Spleen (tissue), 11 donors: ENCODE measurements around the gene CAPZA2. TPM values are rescaled to one million over a fixed set of nuclear protein-coding genes. Genes with fewer than 3 reads are reported as not detected.

Experiments
- DNase-seq: peaks from one replicate; pipeline ENCODE4 v3.0.0-alpha.2; 2020
- H3K27ac ChIP-seq, 8 donors: fragments of 200-600 bp; sonication (generic) in 7 of 8; 1 replicate in 4 of 8; 2 replicates in 4 of 8; pipeline versions ENCODE4 v1.5.0 to v1.8.0; 2016 to 2021; ENCODE audit warnings: inconsistent platforms in 4 of 8, mild to moderate bottlenecking in 4 of 8, moderate library complexity in 1 of 8
- H3K27me3 ChIP-seq, 7 donors: fragments of 200-600 bp; sonication (generic) in 6 of 7; replicated peaks in 1 of 7; 1 replicate in 4 of 7; 2 replicates in 3 of 7; pipeline versions ENCODE4 v1.5.0 to v1.8.0; 2016 to 2021; ENCODE audit warnings: inconsistent platforms in 3 of 7, mild to moderate bottlenecking in 1 of 7
- H3K36me3 ChIP-seq, 6 donors: fragments of 200-600 bp; sonication (generic) in 5 of 6; 1 replicate in 4 of 6; 2 replicates in 2 of 6; pipeline versions ENCODE4 v1.5.0 to v1.8.0; 2016 to 2021; ENCODE audit warnings: inconsistent platforms in 2 of 6
- H3K4me1 ChIP-seq, 6 donors: fragments of 200-600 bp; sonication (generic) in 5 of 6; 1 replicate in 3 of 6; 2 replicates in 3 of 6; pipeline versions ENCODE4 v1.5.0 to v1.8.0; 2016 to 2021; ENCODE audit warnings: inconsistent platforms in 3 of 6
- H3K4me3 ChIP-seq, 8 donors: fragments of 200-600 bp; sonication (generic) in 7 of 8; 1 replicate in 4 of 8; 2 replicates in 4 of 8; pipeline versions ENCODE4 v1.5.0 to v1.8.0; 2016 to 2021; ENCODE audit warnings: inconsistent platforms in 4 of 8, mild to moderate bottlenecking in 4 of 8, moderate library complexity in 2 of 8
- H3K9me3 ChIP-seq, 8 donors: fragments of 200-600 bp; sonication (generic) in 7 of 8; 1 replicate in 4 of 8; 2 replicates in 4 of 8; pipeline versions ENCODE4 v1.5.0 to v1.8.0; 2016 to 2021; ENCODE audit warnings: inconsistent platforms in 4 of 8
- CTCF ChIP-seq, 11 experiments: fragments of 200-600 bp in 7 of 11; fragments of 450-650 bp in 4 of 11; sonication (generic) in 4 of 11; IDR thresholded peaks in 8 of 11; conservative IDR thresholded peaks in 3 of 11; 1 replicate in 7 of 11; 2 replicates in 4 of 11; pipeline versions ENCODE4 v1.4.0 to v1.8.0; 2016 to 2021; ENCODE audit warnings: antibody characterized with exemption in 11 of 11, inconsistent platforms in 4 of 11, mild to moderate bottlenecking in 1 of 11
- POLR2A ChIP-seq, 3 donors: fragments of 450-650 bp; IDR thresholded peaks; one replicate each; pipeline ENCODE4 v1.5.1; 2017; ENCODE audit warnings: antibody characterized with exemption in 3 of 3, mild to moderate bottlenecking in 1 of 3
- POLR2AphosphoS5 ChIP-seq, 3 donors: sonication (generic); formaldehyde crosslinking; IDR thresholded peaks; one replicate each; pipeline ENCODE4 v1.5.1; 2017; ENCODE audit warnings: antibody characterized with exemption in 3 of 3
- WGBS, 5 donors: extraction: QIAGEN DNeasy Blood & Tissue Kit in 3 of 5; methylation state at CpG; one replicate each; pipeline versions ENCODE4 v1.1.5 to v1.1.7; 2013 to 2018; 5-methylcytosine and 5-hydroxymethylcytosine counted together
- intact Hi-C: fragments of 100-400 bp; cut with DNase I; formaldehyde crosslinking; loops from one replicate; pipeline ENCODE4 v1.15.0; 2023; ENCODE audit warnings: low total_unique reads
- polyA plus RNA-seq, 3 donors: library from polyadenylated mRNA; stranded (reverse); fragments of 200-250 nt; gene quantifications; one replicate each; pipeline ENCODE4 v1.2.1, GENCODE V29; 2013
- total RNA-seq, 7 donors: library from RNA; depleted of rRNA in 3 of 7; stranded (reverse); fragments of >200 nt in 3 of 7; fragmentation: NEBNext Ultra II Directional in 4 of 7; extraction: Animal tissue kit (Norgen Biotek cat#: 25700) in 4 of 7; gene quantifications; one replicate each; pipeline versions ENCODE4 v1.1.0 to v1.2.1, GENCODE V29; 2016 to 2021
- donor health status: healthy with polysubstance abuse.
- donor health status: DM: no; HTN: no; CAD: no; lungs with moderate emphysema.
- donor health status: DM: no; HTN: no; CAD: no.
- donor health status: Bipolar disorder and iron deficiency.
- donor health status: healthy.
- donor health status: DM: no; HTN: no; CAD: no.
- donor health status: DM: yes; HTN: yes; CAD: no.

The CAPZA2 gene
- total and polyA plus RNA-seq, 10 donors = 27.6 to 263 (median 124) TPM

- intact Hi-C loops = no loop called here
- Histone ChIP-seq H3K27ac (no peak overlapping the region), H3K36me3 (peaks cover 0 to 64% (median 32%) of the 10 kb centered on the region in 6 donors), H3K27me3 (no peaks in the 10 kb centered on the region), H3K4me3 (no peak overlapping the region), H3K4me1 (peaks cover 0 to 5% (median 2%) of the 10 kb centered on the region in 6 donors), H3K9me3 (no peaks in the 10 kb centered on the region)
- TF ChIP-seq POLR2A (IDR thresholded peaks at IDR 0.05) (no peak), POLR2AphosphoS5 (IDR thresholded peaks at IDR 0.05) (peak in 1 of 3 donors; percentile 16)
- DNase-seq = no peak
Observed at GRCh38 chr7:116920359-116920758, 58.0 kb downstream of the CAPZA2 start.

- Histone ChIP-seq H3K9me3 (no peaks in the 10 kb centered on the region), H3K4me1 (peaks cover 0 to 5% (median 2%) of the 10 kb centered on the region in 6 donors), H3K27me3 (no peaks in the 10 kb centered on the region), H3K36me3 (peaks cover 0 to 42% (median 13%) of the 10 kb centered on the region in 6 donors), H3K4me3 (no peak overlapping the region), H3K27ac (no peak overlapping the region)
- TF ChIP-seq CTCF (IDR thresholded peaks at IDR 0.05 in 8 of 11, conservative IDR thresholded peaks at IDR 0.05 in 3 of 11) = no peak
- TF ChIP-seq POLR2AphosphoS5 (IDR thresholded peaks at IDR 0.05) = no peak
- no peak for TF ChIP-seq POLR2A (IDR thresholded peaks at IDR 0.05)
- no peak for DNase-seq
- intact Hi-C loops = no loop called here
- WGBS, 5 donors = 67 to 83% (median 72%) methylated on average over 5 of the region's 5 CpGs
Observed at GRCh38 chr7:116922545-116922944, 60.2 kb downstream of the CAPZA2 start.

GRCh38 chr7:116924741-116925140 lies 62.4 kb downstream of the CAPZA2 start:
- H3K4me3 ChIP-seq = no peak overlapping the region
- no peak for TF ChIP-seq CTCF (IDR thresholded peaks at IDR 0.05 in 8 of 11, conservative IDR thresholded peaks at IDR 0.05 in 3 of 11)
- TF ChIP-seq POLR2AphosphoS5 (IDR thresholded peaks at IDR 0.05) = no peak
- TF ChIP-seq POLR2A (IDR thresholded peaks at IDR 0.05) = no peak
- peaks cover 0 to 5% (median 2%) of the 10 kb centered on the region in 6 donors for H3K4me1 ChIP-seq
- no peak overlapping the region for H3K27ac ChIP-seq
- WGBS, 5 donors = 71 to 88% (median 77%) methylated on average over 5 of the region's 5 CpGs
- intact Hi-C loops = no loop called here
- DNase-seq = no peak
- H3K27me3 ChIP-seq = no peaks in the 10 kb centered on the region
- no peaks in the 10 kb centered on the region for H3K9me3 ChIP-seq
- H3K36me3 ChIP-seq = peaks cover 0 to 20% (median 0%) of the 10 kb centered on the region in 6 donors

GRCh38 chr7:116929021-116929420 lies 66.6 kb downstream of the CAPZA2 start:
- WGBS, 5 donors = 71 to 88% (median 82%) methylated on average over 3 of the region's 3 CpGs
- DNase-seq = no peak
- Histone ChIP-seq H3K27ac (no peak overlapping the region), H3K4me3 (no peak overlapping the region), H3K27me3 (no peaks in the 10 kb centered on the region), H3K4me1 (peaks cover 0 to 8% (median 6%) of the 10 kb centered on the region in 6 donors), H3K9me3 (no peaks in the 10 kb centered on the region), H3K36me3 (no peaks in the 10 kb centered on the region)
- TF ChIP-seq POLR2A (IDR thresholded peaks at IDR 0.05) (no peak), POLR2AphosphoS5 (IDR thresholded peaks at IDR 0.05) (no peak), CTCF (IDR thresholded peaks at IDR 0.05 in 8 of 11, conservative IDR thresholded peaks at IDR 0.05 in 3 of 11) (no peak)
- intact Hi-C loops = no loop called here
